NCI-H82 treated with DMSO at 0.1 percent for 48 hours (cell line): ENCODE measurements around the gene CH25H.
"Not testable (repeated sequence)": the region's sequence is repeated elsewhere in the genome, so short reads cannot be mapped to it uniquely, and the experiment has no call there.

ENCODE experiments used
- DNase-seq: peaks from one replicate; lab custom pipeline; 2025; ENCODE audit not compliant: unreplicated experiment; lab: John Stamatoyannopoulos, UW

CH25H gene, protein sequence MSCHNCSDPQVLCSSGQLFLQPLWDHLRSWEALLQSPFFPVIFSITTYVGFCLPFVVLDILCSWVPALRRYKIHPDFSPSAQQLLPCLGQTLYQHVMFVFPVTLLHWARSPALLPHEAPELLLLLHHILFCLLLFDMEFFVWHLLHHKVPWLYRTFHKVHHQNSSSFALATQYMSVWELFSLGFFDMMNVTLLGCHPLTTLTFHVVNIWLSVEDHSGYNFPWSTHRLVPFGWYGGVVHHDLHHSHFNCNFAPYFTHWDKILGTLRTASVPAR

DNA sequence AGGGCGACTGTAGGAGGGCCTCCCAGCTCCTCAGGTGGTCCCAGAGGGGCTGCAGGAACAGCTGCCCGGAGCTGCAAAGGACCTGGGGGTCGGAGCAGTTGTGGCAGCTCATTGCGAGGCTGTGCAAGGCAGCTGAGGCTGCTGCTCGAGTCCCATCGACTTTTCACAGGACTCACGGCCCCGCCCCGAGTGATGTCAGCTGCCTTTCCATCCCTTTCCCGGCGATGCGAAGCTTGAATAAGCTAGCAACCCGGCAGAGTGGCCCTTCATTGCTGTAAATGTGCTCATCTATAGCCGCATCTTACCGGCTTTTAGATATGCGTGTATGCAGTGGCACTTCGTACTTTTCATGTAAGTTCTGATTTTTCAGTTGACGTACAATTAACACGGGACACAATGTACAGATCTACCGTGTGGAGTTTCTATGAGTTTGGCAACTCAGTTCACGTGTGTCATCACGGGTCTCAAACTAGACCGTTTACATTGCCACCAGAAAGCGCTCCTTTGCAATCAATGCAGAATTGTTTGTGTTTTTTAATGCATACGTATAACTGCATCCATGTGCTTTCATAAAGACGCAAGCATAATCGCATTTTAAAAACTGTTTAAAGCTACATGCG lies at the start of gene CH25H:
Gene CH25H, minus strand, starts transcription at position 137 of the 620 bp plus-strand sequence. Its CDS starts 25 bp downstream, at position 112.
- no peak for DNase-seq

DNA sequence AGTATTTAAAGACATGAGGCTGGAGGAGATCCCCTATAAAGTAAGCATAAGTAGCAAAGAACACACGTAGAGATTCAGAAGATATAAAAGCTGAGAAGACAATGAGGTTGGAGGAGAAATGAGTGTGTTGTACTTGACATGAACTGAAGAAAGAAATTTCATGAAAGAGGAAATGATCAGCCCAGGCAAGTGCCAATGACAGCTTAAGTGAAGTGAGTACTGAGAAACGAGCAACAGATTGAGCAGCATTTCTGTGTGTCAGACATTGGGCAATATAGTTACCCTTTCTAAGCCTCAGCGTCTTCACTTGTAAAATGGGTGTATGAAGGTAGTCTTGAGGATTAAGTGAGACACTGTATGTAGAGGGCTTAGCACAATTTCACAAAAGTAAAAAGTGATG lies 49.2 kb upstream of the CH25H start:
- no peak for DNase-seq

DNA sequence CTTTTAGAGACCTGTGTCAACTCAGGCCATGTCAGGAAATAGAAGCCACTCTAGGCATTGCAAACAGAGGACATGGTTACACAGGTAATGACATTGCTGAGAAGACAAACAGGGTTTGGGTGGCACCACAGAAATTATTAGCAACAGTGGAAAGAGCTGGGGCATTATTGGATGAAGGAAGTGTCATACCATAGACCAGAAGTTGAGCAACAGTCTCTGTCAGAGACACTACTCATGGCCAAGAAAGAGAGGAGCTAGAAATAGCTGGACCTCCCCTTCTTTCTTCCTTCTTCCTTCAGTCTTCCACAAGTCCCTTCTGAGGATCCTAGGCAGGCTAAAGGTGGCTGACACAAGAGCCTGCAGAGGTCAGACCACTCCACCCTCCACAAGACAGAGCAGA lies 48.7 kb upstream of the CH25H start:
- DNase-seq, result no peak

DNA sequence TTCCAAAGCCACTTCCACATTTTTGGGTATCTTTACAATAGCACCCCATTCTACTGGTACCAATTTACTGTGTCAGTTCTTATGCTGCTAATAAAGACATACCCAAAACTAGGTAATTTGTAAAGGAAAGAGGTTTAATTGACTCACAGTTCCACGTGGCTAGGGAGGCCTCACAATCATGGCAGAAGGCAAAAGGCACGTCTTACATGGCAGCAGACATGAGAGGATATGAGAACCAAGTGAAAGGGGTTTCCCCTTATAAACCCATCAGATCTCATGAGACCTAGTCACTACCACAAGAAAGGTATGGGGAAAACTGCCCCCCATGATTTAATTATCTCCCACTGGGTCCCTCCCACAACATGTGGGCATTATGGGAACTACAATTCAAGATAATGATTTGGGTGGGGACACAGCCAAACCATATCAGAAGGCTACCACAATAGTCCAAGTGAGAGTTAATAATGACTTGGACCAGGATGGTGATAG lies 48.0 kb upstream of the CH25H start:
- DNase-seq, result not testable (repeated sequence)

DNA sequence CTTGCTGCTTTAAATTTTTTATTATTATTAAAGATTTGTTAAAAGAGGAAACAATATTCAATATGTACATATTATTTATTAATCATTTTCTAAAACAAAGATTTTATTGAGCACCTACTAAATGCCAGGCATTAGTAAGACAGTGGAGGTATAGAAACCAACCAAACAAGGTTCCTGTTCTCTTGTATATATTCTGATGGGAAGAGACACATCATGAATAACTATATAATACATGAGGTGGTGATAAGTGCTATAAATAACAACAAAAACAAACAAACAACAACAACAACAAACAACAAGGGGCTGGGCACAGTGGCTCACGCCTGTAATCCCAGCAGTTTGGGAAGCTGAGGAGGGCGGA lies 45.1 kb upstream of the CH25H start:
- DNase-seq, result no peak

DNA sequence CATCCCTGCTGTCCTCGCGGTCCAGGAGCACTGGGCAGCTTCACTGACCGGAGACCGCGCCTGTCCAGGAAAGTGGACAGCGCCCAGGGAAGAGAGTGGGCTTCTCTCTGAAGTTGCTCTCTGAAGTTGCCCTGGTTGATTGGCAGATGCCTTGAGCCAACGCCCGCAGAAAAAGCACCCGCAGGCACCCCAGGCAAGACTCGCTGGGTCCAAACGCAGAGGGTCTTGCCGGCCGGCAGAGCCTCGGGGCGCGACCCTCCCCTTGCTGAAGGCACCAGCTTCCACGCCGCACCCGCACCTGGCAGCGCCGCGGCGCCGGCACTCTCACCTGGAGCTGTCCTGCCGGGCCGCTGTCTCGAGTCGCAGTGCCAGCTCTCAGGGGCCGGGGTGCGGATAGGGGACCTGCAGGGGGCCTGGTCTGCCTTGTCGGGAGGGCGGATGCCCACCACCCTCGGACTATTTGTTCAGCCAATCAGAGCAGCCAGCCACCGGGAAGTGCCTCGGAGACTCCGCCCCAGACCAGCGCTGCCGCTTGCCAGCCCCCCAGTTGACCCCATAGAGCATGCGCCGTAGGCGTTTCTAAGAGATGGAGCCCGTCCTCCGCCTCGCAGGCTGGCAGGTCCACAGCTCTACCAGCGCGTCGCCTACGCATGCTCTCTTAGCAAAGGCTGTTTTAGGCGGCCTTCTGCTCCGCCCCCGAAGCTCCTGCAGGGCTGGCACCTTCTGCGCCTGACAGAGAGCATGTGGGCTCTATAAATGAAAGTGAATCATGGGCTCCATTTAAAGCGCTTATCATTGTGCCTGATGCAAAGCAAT lies 44.5 kb upstream of the CH25H start, which contains the start of gene LIPA:
Gene LIPA, minus strand, starts transcription at position 367 of the 816 bp plus-strand sequence. CDS start 4,127 bp downstream, outside the sequence.
- DNase-seq, result peak; percentile 86

DNA sequence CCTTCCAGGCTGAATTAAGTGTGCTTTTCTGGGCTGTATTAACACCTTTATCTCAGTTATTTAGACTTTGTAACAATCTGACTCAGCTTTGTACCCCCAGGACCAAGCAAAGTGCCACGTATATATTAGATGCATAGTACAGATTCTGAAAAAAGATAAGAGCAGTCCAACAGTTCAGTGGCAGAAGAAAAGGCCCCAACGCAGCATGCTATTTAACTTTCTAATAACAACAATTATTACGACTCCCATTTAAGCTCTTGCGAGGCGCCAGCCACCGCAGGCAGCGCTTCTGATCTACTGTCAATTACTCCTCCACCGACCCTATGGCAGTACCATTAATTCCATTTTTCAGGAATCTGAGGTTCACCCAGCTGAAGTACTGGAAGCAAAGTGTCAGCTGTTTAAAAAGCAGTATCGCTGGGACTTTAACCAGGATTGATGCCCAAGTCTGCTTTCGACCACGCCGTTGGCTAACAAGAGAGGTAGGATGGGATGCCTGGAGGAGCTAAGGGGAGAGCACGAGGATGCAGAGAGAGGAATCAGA lies 43.8 kb upstream of the CH25H start:
- no peak for DNase-seq

DNA sequence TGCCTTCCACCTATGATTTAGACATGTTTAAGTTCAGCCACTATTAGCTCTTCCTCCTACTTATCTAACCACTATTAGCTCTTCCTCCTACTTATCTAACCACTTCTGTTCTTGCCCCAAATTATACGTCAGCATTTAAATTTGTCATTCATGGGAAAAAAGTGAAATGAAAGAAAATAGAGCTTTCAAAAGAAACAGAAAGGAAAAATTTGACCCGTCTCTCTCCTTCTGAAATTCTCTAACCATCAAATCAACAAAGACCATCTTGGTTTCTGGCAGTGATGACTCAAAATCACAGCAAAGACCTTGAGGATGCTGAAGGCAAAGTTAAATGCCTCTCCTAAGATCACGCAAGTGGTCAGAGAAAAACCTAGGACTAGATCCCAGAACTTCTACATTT lies 41.9 kb upstream of the CH25H start:
- no peak for DNase-seq

DNA sequence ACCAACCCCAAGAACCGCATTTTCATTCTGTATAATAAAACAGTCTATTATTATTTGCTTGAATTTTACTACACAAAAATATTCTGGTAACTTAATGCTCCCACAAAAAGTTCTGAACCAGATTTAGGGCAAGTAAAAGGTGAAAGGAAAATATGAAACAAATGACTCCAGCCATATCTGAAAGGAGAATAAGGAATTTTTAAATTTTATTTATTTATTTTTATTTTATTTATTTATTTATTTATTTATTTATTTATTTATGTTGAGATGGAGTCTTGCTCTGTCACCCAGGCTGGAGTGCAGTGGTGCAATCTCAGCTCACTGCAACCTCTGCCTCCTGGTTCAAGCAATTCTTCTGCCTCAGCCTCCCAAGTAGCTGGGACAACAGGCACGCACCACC lies 40.5 kb upstream of the CH25H start:
- not testable (repeated sequence) for DNase-seq

DNA sequence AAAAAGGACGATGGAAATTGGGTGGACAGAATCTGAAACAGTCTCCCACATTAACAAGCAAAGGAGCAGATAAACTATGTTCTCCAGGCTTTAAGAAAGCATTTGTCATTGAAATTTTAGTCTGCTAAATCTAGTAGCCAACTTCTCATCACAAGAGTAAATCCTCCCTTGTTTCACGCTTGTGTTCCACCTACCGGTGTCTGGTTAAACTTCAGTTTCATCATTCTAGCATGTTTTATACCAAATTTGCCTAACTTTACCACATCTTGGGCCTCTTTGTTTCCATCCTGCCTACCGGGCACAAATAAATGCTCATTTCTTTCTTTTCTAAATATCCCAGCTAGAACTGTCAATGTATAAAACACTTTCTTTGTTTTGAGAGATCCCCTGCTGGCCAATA lies 38.7 kb upstream of the CH25H start:
- DNase-seq, result no peak

DNA sequence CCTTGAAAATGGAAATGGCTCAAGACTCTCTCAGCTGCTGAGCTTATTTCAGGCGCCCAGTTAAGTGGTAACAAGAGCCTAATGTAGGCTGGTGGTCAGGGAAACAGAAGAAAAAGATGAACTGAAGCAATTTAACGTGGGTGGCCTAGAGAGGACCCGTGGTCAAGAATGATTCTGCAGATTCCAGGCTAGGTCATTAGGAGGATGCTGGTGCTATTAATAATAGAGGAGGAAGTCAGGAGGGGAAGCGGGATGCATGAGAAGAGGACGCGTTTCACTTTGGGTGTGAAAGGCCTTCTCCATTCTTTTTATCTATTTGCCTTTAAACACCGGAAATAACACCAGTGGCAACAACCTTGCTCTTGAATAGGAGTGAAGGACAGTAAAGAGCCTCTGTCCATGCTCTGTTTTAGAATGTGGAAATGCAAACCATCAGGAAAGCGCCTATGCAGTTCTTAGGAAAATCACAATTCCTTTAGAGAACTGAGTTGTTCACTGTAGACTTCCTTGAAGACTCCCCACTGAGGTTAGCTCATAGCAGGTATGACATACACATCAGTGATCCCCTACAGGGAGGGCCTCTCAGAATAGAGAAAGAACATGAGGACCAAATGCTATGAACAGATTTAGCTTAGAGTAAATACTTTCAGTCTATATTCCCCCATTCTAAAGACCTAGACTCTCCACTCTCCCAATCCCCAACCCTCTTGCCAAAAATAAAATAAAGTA lies 35.9 kb upstream of the CH25H start:
- DNase-seq, result no peak

DNA sequence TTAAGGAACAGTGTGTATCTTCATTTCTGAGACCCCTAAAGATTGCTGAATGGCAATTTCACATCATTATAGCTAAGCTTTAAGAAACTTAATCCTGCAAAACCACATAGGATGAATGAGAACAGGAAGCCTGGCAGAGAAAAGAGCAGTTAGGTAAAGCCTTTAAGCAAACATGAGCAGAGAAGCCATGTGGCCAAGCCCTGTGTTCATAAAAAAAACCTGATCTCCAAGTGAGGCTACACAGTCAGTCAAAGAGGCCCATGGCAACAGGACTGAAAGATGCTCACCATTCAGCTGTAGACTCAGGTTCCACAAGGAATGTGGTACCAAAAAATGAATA lies 35.2 kb upstream of the CH25H start:
- DNase-seq, result no peak

DNA sequence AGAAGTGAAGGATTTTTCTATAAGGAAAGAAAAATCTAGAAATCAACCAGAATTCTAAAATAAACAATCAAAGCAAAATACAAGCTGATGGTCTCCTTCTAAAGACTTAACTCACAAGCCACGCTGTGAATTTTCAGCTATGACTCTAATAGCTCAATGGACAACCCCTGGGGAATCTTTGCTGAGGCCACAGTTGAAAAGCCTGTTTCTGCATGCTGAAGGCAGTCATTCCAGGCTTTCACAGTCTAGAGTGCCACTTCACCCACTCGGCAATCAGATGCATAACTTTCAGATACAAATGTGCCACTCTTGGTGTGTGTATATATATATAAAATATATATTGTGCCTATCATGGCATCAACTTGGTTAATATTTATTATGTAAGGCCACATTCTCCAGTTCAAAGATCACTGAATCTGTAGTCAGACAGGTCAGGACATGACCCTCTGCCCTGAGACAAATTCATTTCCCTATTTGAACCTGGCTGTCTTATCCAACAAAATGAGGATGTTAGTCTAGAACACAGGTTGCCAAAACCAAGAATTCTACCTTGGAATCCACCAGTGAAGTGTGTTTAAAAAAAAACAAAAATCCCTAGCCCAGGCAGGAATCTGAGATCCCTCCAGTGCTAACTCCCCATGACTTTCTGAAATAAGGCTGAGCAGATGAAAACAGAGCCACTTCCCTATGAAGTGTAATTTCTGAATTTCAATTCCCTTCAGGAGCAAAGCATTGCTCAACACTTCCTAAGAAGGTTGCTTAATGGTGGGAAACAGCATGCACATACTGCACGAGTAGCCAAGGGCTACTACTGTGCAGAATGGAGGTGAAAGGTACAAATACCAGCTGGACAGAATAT lies 34.6 kb upstream of the CH25H start:
- no peak for DNase-seq

DNA sequence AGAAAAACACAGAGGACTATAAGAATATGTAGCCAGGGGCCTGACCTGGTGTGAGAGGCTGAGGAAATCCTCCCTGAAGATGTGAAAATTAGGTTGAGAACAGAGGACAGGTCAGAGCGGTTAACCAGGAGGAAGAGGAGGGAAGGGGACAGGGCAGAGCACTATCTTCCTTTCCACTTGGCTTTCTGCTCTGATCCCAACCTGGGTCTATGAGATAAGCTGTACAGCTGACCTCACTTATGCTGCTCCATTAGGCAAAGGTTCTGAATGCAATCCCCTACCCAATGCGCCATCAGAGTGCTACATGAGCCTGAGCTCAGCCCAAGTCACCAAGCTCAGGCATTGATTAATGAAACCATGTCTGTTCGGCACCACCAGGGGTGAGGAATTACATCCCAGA lies 33.9 kb upstream of the CH25H start:
- DNase-seq, result no peak

DNA sequence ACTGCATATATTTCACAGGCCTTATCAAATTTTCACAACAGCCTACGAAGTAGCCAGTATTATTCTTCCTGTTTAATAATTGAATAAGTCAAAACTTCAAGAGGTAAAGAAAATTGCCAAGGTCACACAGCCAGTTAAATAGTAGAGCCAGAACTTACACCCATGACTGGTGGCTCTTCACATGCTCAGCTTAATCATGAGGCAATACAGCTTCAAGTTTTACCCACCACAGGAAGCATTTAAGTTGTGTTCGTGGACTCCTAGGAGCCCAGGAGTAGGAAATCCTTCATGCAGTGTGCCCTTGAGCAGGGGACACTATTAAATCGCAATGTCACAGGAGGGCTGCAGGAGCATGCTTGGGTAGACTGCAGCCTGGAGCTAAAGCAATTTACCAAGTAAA lies 33.4 kb upstream of the CH25H start:
- DNase-seq, result no peak

DNA sequence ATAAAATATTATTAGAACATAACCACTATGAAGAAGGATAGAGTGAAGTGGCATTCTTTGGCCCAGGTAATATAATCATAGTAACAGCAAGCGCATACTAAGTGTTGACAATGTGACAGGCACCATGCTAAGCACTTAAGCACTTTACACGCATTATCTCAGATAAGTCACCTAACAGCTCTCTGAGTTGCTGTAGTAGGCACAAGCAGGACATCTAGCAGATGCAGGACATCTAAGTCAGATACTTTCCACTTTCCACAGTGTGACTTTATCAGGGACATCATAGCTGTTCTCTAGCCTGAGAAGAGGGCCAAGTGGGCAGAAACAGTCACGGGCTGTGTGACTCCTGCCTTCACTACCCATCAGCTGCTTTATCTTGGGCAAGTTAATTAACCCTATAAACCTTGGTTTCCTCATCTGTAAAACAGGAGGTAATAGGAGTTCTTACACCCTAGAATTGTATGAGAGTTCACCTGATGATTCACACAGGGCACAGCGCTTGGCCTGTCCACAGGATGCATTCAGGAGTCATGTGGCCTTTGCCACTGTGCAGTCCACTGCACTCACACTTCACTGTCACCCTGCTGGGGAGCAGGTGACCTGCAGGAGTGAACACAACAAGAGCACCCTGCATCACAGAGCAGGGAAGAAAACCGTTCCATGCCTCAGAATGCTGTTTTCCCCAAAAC lies 32.0 kb upstream of the CH25H start:
- no peak for DNase-seq

DNA sequence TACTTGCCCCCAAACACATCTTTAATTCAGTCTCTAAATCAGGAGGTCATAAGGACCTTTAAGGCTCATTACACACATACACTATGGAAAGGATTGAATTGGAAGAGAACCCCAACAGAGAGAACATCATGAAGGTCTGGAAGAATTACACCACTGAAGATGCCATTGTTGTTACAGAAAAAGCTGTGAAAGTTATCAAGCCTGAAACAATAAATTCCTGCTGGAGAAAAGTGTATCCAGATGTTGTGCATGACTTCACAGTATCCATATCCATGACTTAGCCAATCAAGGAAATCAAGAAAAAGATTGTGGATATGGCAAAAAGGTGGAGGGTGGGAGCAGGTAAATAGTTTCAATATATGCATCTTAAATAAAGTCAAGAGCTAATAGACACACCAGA lies 30.7 kb upstream of the CH25H start:
- no peak for DNase-seq

DNA sequence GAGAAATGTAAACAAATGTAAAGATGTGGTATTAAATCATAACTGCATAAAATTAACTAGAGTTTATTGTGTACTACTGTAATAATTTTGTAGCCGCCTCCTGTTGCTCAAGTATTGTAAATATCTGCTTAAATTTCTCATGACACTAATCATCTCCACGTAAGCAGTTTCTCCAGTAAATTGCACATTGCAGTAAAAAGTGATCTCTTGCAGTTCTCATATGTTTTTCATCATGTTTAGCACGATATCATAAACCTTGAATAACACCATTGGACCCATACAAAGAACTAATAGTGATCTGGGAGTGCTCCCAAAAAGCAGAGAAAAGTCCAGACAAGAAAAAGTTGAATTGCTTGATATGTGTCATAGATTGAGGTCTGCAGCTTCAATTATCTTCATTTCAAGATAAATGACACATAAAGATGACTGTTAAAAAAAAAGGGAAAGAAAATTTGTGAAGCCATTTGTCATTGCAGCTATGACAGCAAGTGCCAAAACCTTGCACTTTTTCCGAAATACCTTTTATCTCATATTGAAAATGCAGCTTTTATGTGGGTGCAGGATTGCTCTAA lies 29.2 kb upstream of the CH25H start:
- DNase-seq, result no peak
